ENCODE results near the gene SPTLC1.

DNA sequence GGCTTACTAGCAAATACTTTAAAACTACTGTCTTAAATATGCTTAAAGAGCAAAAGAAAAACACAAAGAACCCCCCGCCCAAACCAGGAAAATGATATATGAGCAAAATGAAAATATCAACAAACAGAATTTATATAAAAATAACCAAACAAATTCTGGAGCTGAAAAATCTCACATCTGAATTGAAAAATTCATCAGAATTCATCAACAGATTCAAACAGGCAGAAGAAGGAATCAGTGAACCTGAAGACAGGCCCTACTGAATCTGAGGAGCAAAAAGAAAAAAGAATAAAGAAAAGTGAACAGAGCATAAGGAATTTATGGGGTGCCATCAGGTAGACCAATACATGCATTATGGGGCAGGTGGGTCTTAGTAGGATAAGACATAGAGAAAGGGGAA lies 49.8 kb upstream of the SPTLC1 start:
- no peak for TF ChIP-seq CTCF (IDR thresholded peaks at IDR 0.05)
- no peak for TF ChIP-seq POLR2A (IDR thresholded peaks at IDR 0.05)

All from body of pancreas (tissue), 4 donors.